ENCODE measurements around the gene WNT11. TPM values are rescaled to one million over a fixed set of nuclear protein-coding genes. Genes with fewer than 3 reads are reported as not detected.
A peak's percentile ranks its signal among the peaks of the same experiment; 100 is the strongest.

The WNT11 gene
- total and polyA plus RNA-seq, 9 donors, result 10.1 to 24.8 (median 14.1) TPM

DNA sequence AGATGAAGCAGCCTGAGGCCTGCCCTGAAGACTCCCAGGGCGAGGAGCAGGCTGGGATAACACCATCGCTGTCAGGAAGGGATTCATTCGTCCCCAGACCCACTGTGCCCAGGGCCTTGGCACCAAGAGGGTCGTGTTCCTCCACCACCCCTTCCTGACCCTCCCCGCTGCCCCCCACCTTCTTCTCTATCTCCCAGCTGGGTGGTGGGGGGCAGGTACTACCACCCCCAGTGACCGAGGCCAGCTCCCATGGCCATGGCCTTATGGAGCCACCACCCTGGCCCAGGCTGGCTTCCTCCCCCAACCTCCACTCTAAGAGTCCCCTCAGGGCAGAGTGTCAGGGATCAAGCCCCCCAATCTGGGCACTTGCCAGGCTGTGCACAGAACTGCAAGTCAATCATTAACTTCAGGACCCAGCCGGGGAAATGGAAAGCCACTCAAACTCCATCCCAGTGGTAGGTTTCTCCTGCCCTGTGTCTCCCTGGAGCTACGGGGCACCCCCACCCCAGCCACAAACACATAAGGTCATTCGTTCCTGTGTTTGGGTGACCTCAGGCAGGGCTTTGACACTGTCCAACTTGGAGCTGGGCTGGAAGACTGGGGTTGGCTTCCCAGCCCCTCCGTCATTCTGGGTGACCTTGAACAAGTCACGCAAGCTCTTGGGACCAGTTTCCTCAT is 33.3 kb upstream of the WNT11 start:
- H3K4me1 ChIP-seq (ENCODE audit: control insufficient read depth, insufficient read depth, low read length), result peaks cover 37% of the 10 kb centered on the region
- no peaks in the 10 kb centered on the region for H3K36me3 ChIP-seq (ENCODE audit: control insufficient read depth, insufficient read depth, low read length)
- no peak overlapping the region for H3K27ac ChIP-seq (ENCODE audit: low read length)
- no peak for DNase-seq
- no peak overlapping the region for H3K4me3 ChIP-seq (ENCODE audit: low read length)
- WGBS (ENCODE audit: insufficient coverage), result 92% methylated on average over 5 of the region's 11 CpGs
- H3K9me3 ChIP-seq (replicated peaks; ENCODE audit: control insufficient read depth, low read depth, low read length), result no peaks in the 10 kb centered on the region
- H3K27me3 ChIP-seq (ENCODE audit: control insufficient read depth, insufficient read depth, low read length), result no peaks in the 10 kb centered on the region

DNA sequence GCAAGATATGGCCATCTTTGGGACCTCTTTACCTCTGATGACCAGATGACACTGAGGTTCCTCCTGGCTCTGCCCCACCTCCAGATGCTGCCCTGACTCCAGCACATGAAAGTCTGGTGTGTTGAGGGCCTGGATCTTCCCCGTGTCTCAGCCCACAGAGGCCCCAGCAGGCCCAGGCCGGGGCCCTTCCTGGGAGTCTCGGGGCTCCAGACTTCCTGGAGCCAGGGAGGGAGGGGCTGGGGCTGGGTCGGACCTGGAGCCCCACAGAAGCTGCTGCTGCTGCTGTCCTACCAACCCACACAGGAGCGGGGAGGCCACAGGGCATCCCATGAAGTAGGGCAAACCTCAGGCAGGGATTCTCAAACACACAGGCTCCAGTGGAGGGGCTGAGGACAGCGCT is 32.2 kb upstream of the WNT11 start:
- H3K4me1 ChIP-seq (ENCODE audit: control insufficient read depth, insufficient read depth, low read length), result peaks cover 38% of the 10 kb centered on the region
- WGBS (ENCODE audit: insufficient coverage), result 56% methylated on average over 4 of the region's 6 CpGs
- H3K27me3 ChIP-seq (ENCODE audit: control insufficient read depth, insufficient read depth, low read length), result no peaks in the 10 kb centered on the region
- no peak for DNase-seq
- no peaks in the 10 kb centered on the region for H3K9me3 ChIP-seq (replicated peaks; ENCODE audit: control insufficient read depth, low read depth, low read length)
- H3K4me3 ChIP-seq (ENCODE audit: low read length), result no peak overlapping the region
- H3K27ac ChIP-seq (ENCODE audit: low read length), result no peak overlapping the region
- no peaks in the 10 kb centered on the region for H3K36me3 ChIP-seq (ENCODE audit: control insufficient read depth, insufficient read depth, low read length)

DNA sequence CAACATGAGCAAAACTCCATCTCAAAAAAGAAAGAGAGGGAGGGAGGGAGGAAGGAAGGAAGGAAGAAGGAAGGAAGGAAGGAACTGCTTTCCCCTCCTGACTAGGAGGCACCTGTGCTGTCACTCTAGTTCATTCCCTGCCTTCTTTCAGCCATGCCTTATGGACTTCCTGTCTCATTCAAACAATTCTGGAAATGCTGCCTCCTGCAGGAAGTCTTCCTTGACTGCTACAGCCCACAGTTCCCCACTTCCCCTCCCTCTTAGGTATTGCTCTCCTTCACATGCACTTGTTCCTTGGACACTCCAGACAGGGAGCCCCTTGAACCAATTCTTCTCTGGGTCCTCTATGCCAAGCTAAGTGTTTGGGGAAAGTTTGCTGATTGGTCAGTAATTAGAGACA is 31.6 kb upstream of the WNT11 start:
- Histone ChIP-seq H3K36me3 (ENCODE audit: control insufficient read depth, insufficient read depth, low read length) (no peaks in the 10 kb centered on the region), H3K4me1 (ENCODE audit: control insufficient read depth, insufficient read depth, low read length) (peaks cover 35% of the 10 kb centered on the region), H3K9me3 (replicated peaks; ENCODE audit: control insufficient read depth, low read depth, low read length) (no peaks in the 10 kb centered on the region), H3K27ac (ENCODE audit: low read length) (no peak overlapping the region), H3K27me3 (ENCODE audit: control insufficient read depth, insufficient read depth, low read length) (no peaks in the 10 kb centered on the region), H3K4me3 (ENCODE audit: low read length) (no peak overlapping the region)
- DNase-seq, result no peak

DNA sequence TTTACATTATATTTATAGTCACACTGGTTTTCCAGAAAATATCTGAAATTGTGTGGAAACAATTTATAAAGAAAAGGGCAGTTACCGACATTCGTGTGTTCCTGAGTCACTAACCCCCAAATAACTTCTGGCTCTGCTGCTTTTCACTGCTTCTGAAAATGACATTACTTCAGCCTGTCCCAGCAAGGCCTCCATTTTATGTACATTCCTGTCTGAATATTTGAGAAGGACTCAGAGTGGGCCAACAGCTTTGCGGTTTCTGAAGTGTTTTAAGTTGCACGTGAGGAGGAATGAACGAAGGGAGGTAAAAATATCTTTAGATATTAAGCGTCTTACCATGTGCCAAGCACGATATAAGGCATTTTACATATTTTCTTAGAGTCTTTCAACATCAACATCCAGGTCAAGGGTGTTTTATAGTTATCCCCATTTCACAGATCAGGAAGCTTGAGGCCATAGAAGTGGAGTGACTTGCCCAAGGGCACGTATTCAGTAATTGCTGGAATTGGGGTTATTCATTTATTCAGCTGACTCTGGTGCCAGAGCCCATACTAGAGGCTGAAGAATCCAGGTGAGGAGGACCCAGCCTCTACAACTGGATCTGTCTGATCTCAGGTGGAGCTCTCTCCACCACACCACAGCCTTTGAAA is 30.8 kb upstream of the WNT11 start:
- peak; percentile 73 for DNase-seq
- Histone ChIP-seq H3K36me3 (ENCODE audit: control insufficient read depth, insufficient read depth, low read length) (no peaks in the 10 kb centered on the region), H3K27me3 (ENCODE audit: control insufficient read depth, insufficient read depth, low read length) (no peaks in the 10 kb centered on the region), H3K27ac (ENCODE audit: low read length) (peak overlapping the region; percentile 95), H3K4me1 (ENCODE audit: control insufficient read depth, insufficient read depth, low read length) (peaks cover 33% of the 10 kb centered on the region), H3K9me3 (replicated peaks; ENCODE audit: control insufficient read depth, low read depth, low read length) (no peaks in the 10 kb centered on the region), H3K4me3 (ENCODE audit: low read length) (no peak overlapping the region)
- 83% methylated on average over 1 of the region's 8 CpGs for WGBS (ENCODE audit: insufficient coverage)

DNA sequence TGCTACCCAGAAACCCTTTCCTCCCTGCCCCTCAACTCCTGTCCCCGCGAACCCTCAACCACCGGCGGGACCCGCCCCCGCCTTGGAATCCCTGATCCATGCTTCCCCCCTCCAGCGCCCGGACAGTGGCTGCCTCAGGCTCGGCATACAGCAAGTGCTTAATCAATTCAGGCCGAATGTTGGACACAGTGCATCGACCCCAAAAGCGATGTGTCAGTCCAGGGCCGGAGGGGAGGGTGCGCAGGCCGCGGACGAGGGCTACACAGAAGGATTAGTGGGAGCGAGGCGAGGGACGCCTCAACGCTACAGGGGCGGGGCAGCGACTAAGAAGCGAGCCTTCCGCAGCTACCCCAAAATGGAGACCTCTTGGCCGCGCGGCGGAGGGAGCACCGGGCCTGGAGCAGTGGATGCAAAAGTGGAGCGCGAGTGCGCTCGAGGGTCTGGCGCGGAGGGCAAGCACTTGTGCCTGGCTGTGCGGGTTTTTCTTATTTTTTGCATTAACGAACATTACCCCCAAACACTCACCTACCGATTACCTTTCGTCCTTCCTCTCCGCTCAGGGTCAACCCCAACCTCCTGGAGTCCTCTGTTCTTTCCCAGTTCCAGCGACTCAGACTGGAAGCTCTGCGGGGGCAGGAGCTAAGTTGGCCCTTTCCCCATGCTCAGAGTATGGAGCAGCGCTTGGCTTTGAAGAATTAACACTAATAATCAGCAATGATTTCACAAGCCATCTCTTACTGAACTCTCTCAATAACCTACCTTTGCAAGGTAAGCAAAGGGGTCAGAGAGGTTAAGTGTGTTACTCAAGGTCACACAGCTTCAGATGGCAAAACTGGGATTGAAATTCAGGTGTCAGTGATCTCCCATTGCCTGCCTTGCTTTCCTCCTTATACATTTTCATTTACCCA is 30.0 kb upstream of the WNT11 start:
- DNase-seq, result peak; percentile 82
- 1% methylated on average over 41 of the region's 44 CpGs for WGBS (ENCODE audit: insufficient coverage)
- H3K27me3 ChIP-seq (ENCODE audit: control insufficient read depth, insufficient read depth, low read length), result peaks cover 5% of the 10 kb centered on the region

DNA sequence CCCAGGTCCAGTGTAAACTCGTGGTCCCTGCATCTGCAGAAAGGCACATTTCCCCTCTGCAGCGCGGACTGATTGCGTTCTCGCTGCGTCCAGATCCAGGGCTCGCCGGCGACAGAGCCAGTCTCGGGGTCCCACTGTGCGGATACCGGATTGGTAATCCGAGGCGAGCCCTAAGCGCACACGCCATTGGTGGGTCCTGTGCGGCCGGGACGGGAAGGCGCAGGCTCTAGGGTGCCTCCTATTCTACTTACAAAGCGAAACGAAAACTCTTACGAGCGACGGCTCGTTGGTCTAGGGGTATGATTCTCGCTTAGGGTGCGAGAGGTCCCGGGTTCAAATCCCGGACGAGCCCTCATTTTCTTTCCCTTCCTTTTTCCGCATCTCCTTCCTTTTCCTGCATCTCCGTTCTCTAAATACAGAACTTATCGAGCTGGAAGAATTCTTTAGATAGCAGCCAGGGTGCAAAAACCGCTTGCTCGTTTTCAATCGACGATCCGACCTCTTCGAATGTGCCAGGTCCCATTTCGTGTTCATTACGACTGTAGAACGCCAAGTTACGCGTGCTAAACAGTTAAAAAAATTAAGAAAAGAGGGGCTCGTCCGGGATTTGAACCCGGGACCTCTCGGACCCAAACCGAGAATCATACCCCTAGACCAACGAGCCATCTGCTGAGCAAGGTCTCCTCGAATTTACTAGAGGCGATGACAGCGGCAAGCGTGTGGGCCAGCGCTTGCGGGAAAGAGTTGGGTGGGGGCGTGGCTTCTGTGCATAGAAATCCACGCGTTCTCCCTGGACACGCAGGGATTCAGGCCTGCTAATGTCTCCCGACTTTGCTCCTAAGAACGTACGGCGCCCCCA is 29.2 kb upstream of the WNT11 start:
- Histone ChIP-seq H3K4me3 (ENCODE audit: low read length) (peak overlapping the region; percentile 84), H3K9me3 (replicated peaks; ENCODE audit: control insufficient read depth, low read depth, low read length) (no peaks in the 10 kb centered on the region), H3K27me3 (ENCODE audit: control insufficient read depth, insufficient read depth, low read length) (peaks cover 7% of the 10 kb centered on the region), H3K36me3 (ENCODE audit: control insufficient read depth, insufficient read depth, low read length) (no peaks in the 10 kb centered on the region), H3K27ac (ENCODE audit: low read length) (peak overlapping the region; percentile 95), H3K4me1 (ENCODE audit: control insufficient read depth, insufficient read depth, low read length) (peaks cover 24% of the 10 kb centered on the region)
- peak; percentile 98 for DNase-seq
- WGBS (ENCODE audit: insufficient coverage), result 0% methylated on average over 35 of the region's 65 CpGs

More for the DNA sequence above, 30.0 kb upstream of the WNT11 start:
- Histone ChIP-seq H3K4me3 (ENCODE audit: low read length) (peak overlapping the region; percentile 84), H3K9me3 (replicated peaks; ENCODE audit: control insufficient read depth, low read depth, low read length) (no peaks in the 10 kb centered on the region), H3K36me3 (ENCODE audit: control insufficient read depth, insufficient read depth, low read length) (no peaks in the 10 kb centered on the region), H3K4me1 (ENCODE audit: control insufficient read depth, insufficient read depth, low read length) (peaks cover 30% of the 10 kb centered on the region), H3K27ac (ENCODE audit: low read length) (peak overlapping the region; percentile 95)

DNA sequence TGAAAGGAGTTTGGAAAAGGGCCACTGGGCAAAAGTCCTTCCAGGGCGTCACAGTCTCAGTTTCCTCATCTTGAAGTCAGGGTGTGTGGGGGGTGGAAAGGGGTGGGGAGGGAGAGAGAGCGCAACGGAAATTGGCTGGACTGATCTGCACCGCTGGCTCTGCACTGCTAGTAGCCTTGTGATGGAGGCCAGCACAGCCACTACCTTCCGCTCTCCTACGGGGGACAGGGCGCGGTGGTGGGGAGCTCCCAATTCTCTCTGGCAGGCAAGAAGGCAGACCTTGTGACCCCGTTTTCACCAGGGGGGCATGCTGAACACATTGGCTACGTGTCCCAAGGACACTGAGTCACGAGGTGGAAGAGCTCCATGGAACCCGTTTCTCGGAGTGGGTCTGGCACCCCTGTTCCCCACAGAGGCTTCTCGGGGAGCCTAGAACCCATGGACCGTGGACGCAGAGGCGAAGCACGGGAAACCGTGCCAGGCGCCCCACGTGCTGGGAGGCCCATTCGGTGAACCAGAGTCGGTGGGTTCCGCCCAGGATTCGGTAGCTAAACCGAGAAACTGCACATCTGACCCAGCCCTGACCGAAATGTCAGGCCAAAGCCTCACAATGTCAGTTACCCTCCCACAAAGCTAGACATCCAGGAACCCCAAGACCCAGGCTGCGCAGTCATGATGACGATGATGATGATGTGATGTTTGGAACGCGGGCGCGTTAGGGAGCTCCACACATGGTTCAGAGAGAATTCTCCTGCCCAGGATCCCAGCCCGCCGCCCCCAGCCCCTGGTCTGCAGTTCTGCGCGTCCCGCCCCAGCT is 28.3 kb upstream of the WNT11 start:
- 1% methylated on average over 32 of the region's 38 CpGs for WGBS (ENCODE audit: insufficient coverage)
- Histone ChIP-seq H3K27me3 (ENCODE audit: control insufficient read depth, insufficient read depth, low read length) (peaks cover 10% of the 10 kb centered on the region), H3K9me3 (replicated peaks; ENCODE audit: control insufficient read depth, low read depth, low read length) (no peaks in the 10 kb centered on the region), H3K4me1 (ENCODE audit: control insufficient read depth, insufficient read depth, low read length) (peaks cover 28% of the 10 kb centered on the region), H3K36me3 (ENCODE audit: control insufficient read depth, insufficient read depth, low read length) (no peaks in the 10 kb centered on the region), H3K4me3 (ENCODE audit: low read length) (peak overlapping the region; percentile 84), H3K27ac (ENCODE audit: low read length) (peak overlapping the region; percentile 95)
- peak; percentile 84 for DNase-seq

DNA sequence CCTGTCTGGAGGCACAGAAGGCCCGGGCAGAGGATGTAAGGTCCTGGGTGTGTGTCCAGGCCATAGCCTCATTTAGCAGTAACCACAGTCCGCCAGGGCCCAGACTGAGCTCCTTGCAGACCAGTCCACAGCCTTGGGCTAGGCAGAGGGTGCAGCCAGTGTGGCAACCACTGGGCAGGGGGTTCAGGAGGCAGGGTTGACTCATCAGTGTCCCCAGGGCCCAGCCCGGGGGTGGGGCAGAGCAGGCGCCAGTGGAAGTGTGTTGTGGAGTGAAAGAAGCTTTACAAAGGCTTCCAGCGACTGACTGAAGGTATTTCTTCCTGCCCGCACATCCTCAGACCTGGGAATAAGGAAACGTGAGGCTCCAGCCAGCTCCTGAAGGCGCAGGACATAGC is 27.7 kb upstream of the WNT11 start:
- 37% methylated on average over 8 of the region's 8 CpGs for WGBS (ENCODE audit: insufficient coverage)
- Histone ChIP-seq H3K4me3 (ENCODE audit: low read length) (peak overlapping the region; percentile 84), H3K9me3 (replicated peaks; ENCODE audit: control insufficient read depth, low read depth, low read length) (no peaks in the 10 kb centered on the region), H3K4me1 (ENCODE audit: control insufficient read depth, insufficient read depth, low read length) (peaks cover 33% of the 10 kb centered on the region), H3K36me3 (ENCODE audit: control insufficient read depth, insufficient read depth, low read length) (no peaks in the 10 kb centered on the region), H3K27ac (ENCODE audit: low read length) (peak overlapping the region; percentile 95), H3K27me3 (ENCODE audit: control insufficient read depth, insufficient read depth, low read length) (peaks cover 10% of the 10 kb centered on the region)
- no peak for DNase-seq

Measured in muscle of leg (tissue), 11 donors.